ENCODE results near the gene PDS5A. TPM values are rescaled to one million over a fixed set of nuclear protein-coding genes. Genes with fewer than 3 reads are reported as not detected.

Gene PDS5A
- total and polyA plus RNA-seq, 10 donors, result 17.9 to 90.7 (median 71.3) TPM

DNA sequence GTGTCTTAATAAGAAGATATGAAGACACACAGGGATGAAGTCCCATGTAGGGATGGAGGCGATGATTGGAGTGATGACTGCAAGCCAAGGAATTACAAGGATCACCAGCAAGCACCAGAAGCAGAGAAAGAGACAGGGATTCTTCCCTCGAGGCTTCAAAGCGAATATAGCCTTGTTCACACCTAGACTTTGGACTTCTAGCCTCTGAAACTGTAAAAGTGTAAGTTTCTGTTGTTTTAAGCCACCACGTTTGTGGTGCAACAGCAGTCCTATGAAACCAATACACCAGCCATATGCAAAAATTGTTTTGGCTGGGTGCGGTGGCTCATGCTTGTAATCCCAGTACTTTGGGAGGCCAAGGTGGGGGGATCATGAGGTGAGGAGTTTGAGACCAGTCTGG, 9.8 kb upstream of the PDS5A start:
- TF ChIP-seq POLR2AphosphoS5 (IDR thresholded peaks at IDR 0.05) (no peak), POLR2A (IDR thresholded peaks at IDR 0.05) (no peak), CTCF (IDR thresholded peaks at IDR 0.05 in 8 of 11, conservative IDR thresholded peaks at IDR 0.05 in 3 of 11) (no peak)
- Histone ChIP-seq H3K4me1 (no peaks in the 10 kb centered on the region), H3K4me3 (no peak overlapping the region), H3K9me3 (no peaks in the 10 kb centered on the region), H3K27ac (no peak overlapping the region), H3K36me3 (no peaks in the 10 kb centered on the region), H3K27me3 (replicated peaks in 1 of 7) (no peaks in the 10 kb centered on the region)
- 65 to 90% (median 82%) methylated on average over 5 of the region's 5 CpGs for WGBS, 5 donors
- DNase-seq, result no peak
- intact Hi-C loops (cut with DNase I; ENCODE audit: low total_unique reads), result loop anchor here (10.0 kb wide), 1 partner anchor 337 kb away; no protein-coding TSS in a partner anchor

DNA sequence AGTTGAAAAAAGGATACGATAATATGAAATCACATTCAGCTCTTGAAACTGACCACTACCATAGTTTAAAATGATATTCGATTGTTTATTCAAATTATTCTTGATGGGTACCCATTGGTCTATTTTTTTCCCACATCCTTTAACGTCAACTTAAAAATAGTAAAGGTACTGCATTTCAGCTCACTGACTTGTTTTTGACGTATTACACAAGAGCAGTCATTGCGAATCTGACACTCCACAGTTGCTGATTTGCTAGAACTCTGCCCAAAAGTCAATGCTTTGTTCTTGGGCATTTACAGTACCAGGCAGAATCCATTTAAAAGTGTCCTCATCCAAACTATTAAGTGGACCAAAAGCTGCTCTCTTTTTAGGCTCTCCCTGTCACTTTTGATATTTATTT, 1.2 kb upstream of the PDS5A start:
- intact Hi-C loops (cut with DNase I; ENCODE audit: low total_unique reads), result loop anchor here (5.0 kb wide), 2 partner anchors 282 to 512 kb away; partner anchors contain the start of gene UBE2K
- no peak for DNase-seq

DNA sequence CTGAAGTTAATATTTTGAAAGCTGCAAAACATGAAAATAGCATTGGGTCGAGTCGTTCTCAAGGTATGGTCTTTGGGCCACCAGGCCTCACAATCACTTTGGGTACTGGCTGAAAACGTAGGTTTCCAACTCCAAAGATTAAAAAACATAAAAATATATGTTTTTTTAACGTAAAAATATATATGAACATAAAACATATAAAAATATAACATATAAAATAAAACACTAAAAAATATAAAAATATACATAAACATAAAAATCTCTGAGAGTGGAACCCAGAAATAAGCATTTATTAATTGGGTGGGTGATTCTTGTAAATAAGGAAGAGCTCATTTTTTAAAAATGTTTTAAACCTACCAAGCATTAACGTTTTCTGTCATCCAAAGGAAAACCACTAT, 666 bp upstream of the PDS5A start:
- Histone ChIP-seq H3K4me1 (peaks cover 15 to 41% (median 40%) of the 10 kb centered on the region in 6 donors), H3K9me3 (no peaks in the 10 kb centered on the region), H3K36me3 (peaks cover 0 to 27% (median 19%) of the 10 kb centered on the region in 6 donors), H3K4me3 (peak overlapping the region; percentile 81 to 97 (median 90)), H3K27ac (peak overlapping the region; percentile 88 to 98 (median 96)), H3K27me3 (replicated peaks in 1 of 7) (no peaks in the 10 kb centered on the region)
- WGBS, 5 donors, result 7 to 15% (median 14%) methylated on average over 5 of the region's 5 CpGs
- no peak for DNase-seq
- intact Hi-C loops (cut with DNase I; ENCODE audit: low total_unique reads), result loop anchor here (5.0 kb wide), 2 partner anchors 281 to 511 kb away; partner anchors contain the start of gene UBE2K
- TF ChIP-seq POLR2A (IDR thresholded peaks at IDR 0.05), result no peak
- TF ChIP-seq CTCF (IDR thresholded peaks at IDR 0.05 in 8 of 11, conservative IDR thresholded peaks at IDR 0.05 in 3 of 11), result no peak
- TF ChIP-seq POLR2AphosphoS5 (IDR thresholded peaks at IDR 0.05), result no peak

More for the DNA sequence above, 1.2 kb upstream of the PDS5A start:
- peaks cover 15 to 36% (median 34%) of the 10 kb centered on the region in 6 donors for H3K4me1 ChIP-seq
- peak overlapping the region in 1 of 8 donors; percentile 97 for H3K27ac ChIP-seq
- no peak overlapping the region for H3K4me3 ChIP-seq
- peaks cover 0 to 22% (median 15%) of the 10 kb centered on the region in 6 donors for H3K36me3 ChIP-seq
- no peaks in the 10 kb centered on the region for H3K27me3 ChIP-seq (replicated peaks in 1 of 7)
- no peak for TF ChIP-seq POLR2AphosphoS5 (IDR thresholded peaks at IDR 0.05)
- TF ChIP-seq CTCF (IDR thresholded peaks at IDR 0.05 in 8 of 11, conservative IDR thresholded peaks at IDR 0.05 in 3 of 11), result no peak
- no peak for TF ChIP-seq POLR2A (IDR thresholded peaks at IDR 0.05)
- 62 to 87% (median 71%) methylated on average over 5 of the region's 5 CpGs for WGBS, 5 donors
- no peaks in the 10 kb centered on the region for H3K9me3 ChIP-seq

DNA sequence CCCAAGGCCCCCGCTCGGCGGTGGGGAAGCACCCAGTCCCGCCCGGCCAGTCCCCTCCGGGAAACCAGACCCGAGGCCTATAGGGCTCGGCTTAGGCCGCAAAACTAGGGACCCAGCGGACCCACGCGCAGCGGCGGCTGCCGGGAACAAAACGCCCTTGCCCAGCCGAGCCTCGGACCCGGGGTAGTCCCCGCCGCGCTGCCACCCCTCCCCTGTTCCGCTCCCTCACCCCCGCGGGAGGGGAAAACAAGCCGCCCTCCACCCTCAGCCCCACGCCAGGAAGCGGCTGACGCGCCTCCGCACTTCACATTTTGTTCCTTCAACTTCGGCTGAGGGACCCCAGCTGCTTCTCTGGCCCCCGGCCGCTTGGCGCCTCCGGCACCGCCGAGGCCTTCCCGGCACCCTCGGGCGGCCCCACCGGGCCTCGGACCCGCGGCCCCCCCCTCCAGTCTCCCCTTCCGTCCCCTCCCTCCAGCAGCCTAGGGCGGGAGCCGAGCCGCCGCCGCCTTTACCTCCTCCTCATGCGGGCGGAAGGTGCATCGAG, 694 bp downstream of the PDS5A start:
- Histone ChIP-seq H3K4me3 (peak overlapping the region; percentile 81 to 97 (median 90)), H3K27me3 (replicated peaks in 1 of 7) (no peaks in the 10 kb centered on the region), H3K27ac (peak overlapping the region; percentile 88 to 98 (median 96)), H3K36me3 (peaks cover 0 to 41% (median 23%) of the 10 kb centered on the region in 6 donors), H3K4me1 (peaks cover 15 to 55% (median 45%) of the 10 kb centered on the region in 6 donors), H3K9me3 (no peaks in the 10 kb centered on the region)
- 0 to 1% (median 1%) methylated on average over 19 to 54 of the region's 54 CpGs for WGBS, 5 donors
- DNase-seq, result no peak
- TF ChIP-seq CTCF (IDR thresholded peaks at IDR 0.05 in 8 of 11, conservative IDR thresholded peaks at IDR 0.05 in 3 of 11) (no peak), POLR2AphosphoS5 (IDR thresholded peaks at IDR 0.05) (peak; percentile 21 to 70 (median 50))
- intact Hi-C loops (cut with DNase I; ENCODE audit: low total_unique reads), result loop anchor here (5.0 kb wide), 2 partner anchors 280 to 510 kb away; partner anchors contain the start of gene UBE2K
